Esophagus muscularis mucosa (tissue), 4 donors: Measurements from ENCODE around the gene LIFR. TPM values are rescaled to one million over a fixed set of nuclear protein-coding genes. Genes with fewer than 3 reads are reported as not detected.

Source experiments
- DNase-seq: peaks from one replicate; pipeline ENCODE4 v3.0.0-alpha.2; 2017; ENCODE audit errors: extremely low spot score
- H3K27ac ChIP-seq, 4 donors: fragments of 200-600 bp; sonication (generic); replicated peaks in 1 of 4; 1 replicate in 3 of 4; 2 replicates in 1 of 4; pipeline ENCODE4 v1.5.1; 2016 to 2019; ENCODE audit warnings: mild to moderate bottlenecking in 1 of 4
- H3K27me3 ChIP-seq, 4 donors: fragments of 200-600 bp; sonication (generic); one replicate each; pipeline versions ENCODE4 v1.5.1 to v1.6.0; 2016 to 2019
- H3K36me3 ChIP-seq, 4 donors: fragments of 200-600 bp; sonication (generic); one replicate each; pipeline ENCODE4 v1.5.1; 2016 to 2019
- H3K4me1 ChIP-seq, 4 donors: fragments of 200-600 bp; sonication (generic); one replicate each; pipeline ENCODE4 v1.5.1; 2016 to 2019
- H3K4me3 ChIP-seq, 4 donors: fragments of 200-600 bp; sonication (generic); 1 replicate in 2 of 4; 2 replicates in 2 of 4; pipeline ENCODE4 v1.5.1; 2016 to 2019; ENCODE audit warnings: mild to moderate bottlenecking in 4 of 4, moderate library complexity in 1 of 4
- H3K9me3 ChIP-seq, 4 donors: fragments of 200-600 bp; sonication (generic); 1 replicate in 3 of 4; 2 replicates in 1 of 4; pipeline ENCODE4 v1.5.1; 2016 to 2019
- CTCF ChIP-seq, 3 experiments: fragments of 200-600 bp in 2 of 3; fragments of 450-650 bp in 1 of 3; sonication (generic) in 2 of 3; IDR thresholded peaks; one replicate each; pipeline ENCODE4 v1.5.1; 2017 to 2019; ENCODE audit warnings: antibody characterized with exemption in 3 of 3, mild to moderate bottlenecking in 2 of 3, moderate library complexity in 1 of 3
- EP300 ChIP-seq: sonication (generic); formaldehyde crosslinking; IDR thresholded peaks from one replicate; pipeline ENCODE4 v1.6.1; 2017; ENCODE audit warnings: antibody characterized with exemption
- POLR2A ChIP-seq: fragments of 450-650 bp; IDR thresholded peaks from one replicate; pipeline ENCODE4 v1.6.1; 2017; ENCODE audit warnings: antibody characterized with exemption, moderate library complexity, mild to moderate bottlenecking, low read depth
- POLR2AphosphoS5 ChIP-seq, 2 donors: sonication (generic); formaldehyde crosslinking; IDR thresholded peaks; one replicate each; pipeline ENCODE4 v1.6.1; 2017; ENCODE audit warnings: antibody characterized with exemption in 2 of 2
- WGBS: methylation state at CpG from one replicate; pipeline ENCODE4 v1.1.5; 2018; 5-methylcytosine and 5-hydroxymethylcytosine counted together
- intact Hi-C: fragments of 100-400 bp; cut with DNase I; formaldehyde crosslinking; loops from one replicate; pipeline ENCODE4 v1.15.1; 2023
- total RNA-seq, 4 donors: library from RNA; depleted of rRNA; stranded (reverse); fragments of >200 nt; gene quantifications; one replicate each; pipeline versions ENCODE4 v1.1.0 to v1.2.1, GENCODE V29; 2016

The LIFR gene
- total RNA-seq, 4 donors from 2014 or later: 72.3 to 102 (median 90.1) TPM

GRCh38 chr5:38494175-38494574 lies 62.3 kb downstream of the LIFR start:
- no peak for DNase-seq
- peaks cover 0 to 12% (median 4%) of the 10 kb centered on the region in 4 donors for H3K4me1 ChIP-seq
- TF ChIP-seq POLR2AphosphoS5 (IDR thresholded peaks at IDR 0.05) (no peak), POLR2A (no peak), EP300 (no peak), CTCF (IDR thresholded peaks at IDR 0.05) (no peak)
- intact Hi-C loops: no loop called here
- WGBS: 89% methylated on average over 6 of the region's 6 CpGs
- H3K27me3 ChIP-seq: no peaks in the 10 kb centered on the region
- no peaks in the 10 kb centered on the region for H3K9me3 ChIP-seq
- no peak overlapping the region for H3K4me3 ChIP-seq
- H3K27ac ChIP-seq: no peak overlapping the region
- peaks cover 11 to 80% (median 55%) of the 10 kb centered on the region in 4 donors for H3K36me3 ChIP-seq

GRCh38 chr5:38483805-38484398 lies 72.5 kb downstream of the LIFR start:
- H3K4me3 ChIP-seq: no peak overlapping the region
- no peak overlapping the region for H3K27ac ChIP-seq
- peaks cover 14 to 88% (median 66%) of the 10 kb centered on the region in 4 donors for H3K36me3 ChIP-seq
- no peaks in the 10 kb centered on the region for H3K4me1 ChIP-seq
- no peaks in the 10 kb centered on the region for H3K27me3 ChIP-seq
- 92% methylated on average over 10 of the region's 10 CpGs for WGBS
- H3K9me3 ChIP-seq: no peaks in the 10 kb centered on the region
- intact Hi-C loops: no loop called here
- no peak for DNase-seq
- TF ChIP-seq EP300 (no peak), CTCF (IDR thresholded peaks at IDR 0.05) (peak in 1 of 3 experiments; percentile 2), POLR2A (no peak), POLR2AphosphoS5 (IDR thresholded peaks at IDR 0.05) (no peak)

GRCh38 chr5:38479315-38479904 lies 77.0 kb downstream of the LIFR start:
- Histone ChIP-seq H3K4me3 (no peak overlapping the region), H3K36me3 (peaks cover 8 to 52% (median 38%) of the 10 kb centered on the region in 4 donors), H3K9me3 (no peaks in the 10 kb centered on the region), H3K27me3 (no peaks in the 10 kb centered on the region), H3K4me1 (no peaks in the 10 kb centered on the region), H3K27ac (no peak overlapping the region)
- intact Hi-C loops: no loop called here
- WGBS: 63% methylated on average over 6 of the region's 6 CpGs
- no peak for TF ChIP-seq POLR2A
- TF ChIP-seq POLR2AphosphoS5 (IDR thresholded peaks at IDR 0.05): no peak
- TF ChIP-seq EP300: no peak
- TF ChIP-seq CTCF (IDR thresholded peaks at IDR 0.05): no peak
- DNase-seq: no peak

- DNase-seq: no peak
- Histone ChIP-seq H3K4me1 (no peaks in the 10 kb centered on the region), H3K4me3 (no peak overlapping the region), H3K36me3 (peaks cover 8 to 47% (median 34%) of the 10 kb centered on the region in 4 donors), H3K27me3 (no peaks in the 10 kb centered on the region), H3K27ac (no peak overlapping the region), H3K9me3 (no peaks in the 10 kb centered on the region)
- WGBS: 93% methylated on average over 3 of the region's 3 CpGs
- TF ChIP-seq CTCF (IDR thresholded peaks at IDR 0.05) (no peak), POLR2AphosphoS5 (IDR thresholded peaks at IDR 0.05) (no peak), EP300 (no peak), POLR2A (no peak)
- intact Hi-C loops: no loop called here
Measured at GRCh38 chr5:38478878-38479277, 77.6 kb downstream of the LIFR start.

GRCh38 chr5:38478166-38478565 lies 78.3 kb downstream of the LIFR start:
- no peak for TF ChIP-seq EP300
- no peak for TF ChIP-seq CTCF (IDR thresholded peaks at IDR 0.05)
- TF ChIP-seq POLR2A: no peak
- no peak for TF ChIP-seq POLR2AphosphoS5 (IDR thresholded peaks at IDR 0.05)
- no peak for DNase-seq
- intact Hi-C loops: no loop called here
- Histone ChIP-seq H3K27me3 (no peaks in the 10 kb centered on the region), H3K4me3 (no peak overlapping the region), H3K9me3 (no peaks in the 10 kb centered on the region), H3K27ac (no peak overlapping the region), H3K36me3 (peaks cover 8 to 40% (median 29%) of the 10 kb centered on the region in 4 donors), H3K4me1 (peaks cover 0 to under 1% (median 0%) of the 10 kb centered on the region in 4 donors)
- 64% methylated on average over 3 of the region's 3 CpGs for WGBS
